ENCODE measurements around the gene DDC. TPM values are rescaled to one million over a fixed set of nuclear protein-coding genes. Genes with fewer than 3 reads are reported as not detected.

DDC gene
- total and polyA plus RNA-seq, 4 donors: 0.23 to 3.1 (median 1.6) TPM

- H3K4me1 ChIP-seq (ENCODE audit: control insufficient read depth in 5 of 5, insufficient read depth in 5 of 5, low read length in 5 of 5): peaks cover 0 to 8% (median 0%) of the 10 kb centered on the region in 5 donors
- no peak overlapping the region for H3K4me3 ChIP-seq
- H3K27ac ChIP-seq (ENCODE audit: low read depth in 1 of 2, low read length in 1 of 2): no peak overlapping the region
- ATAC-seq (ENCODE audit: insufficient read depth, low FRiP score): no peak
- H3K27me3 ChIP-seq (ENCODE audit: control insufficient read depth in 3 of 3, insufficient read depth in 3 of 3, low read length in 2 of 3): no peaks in the 10 kb centered on the region
- H3K9me3 ChIP-seq (ENCODE audit: control insufficient read depth in 4 of 4, insufficient read depth in 3 of 4, low read length in 3 of 4): no peaks in the 10 kb centered on the region
- H3K36me3 ChIP-seq (ENCODE audit: control insufficient read depth in 4 of 4, insufficient read depth in 4 of 4, low read length in 4 of 4): no peaks in the 10 kb centered on the region
- DNase-seq: peak in 2 of 3 donors; percentile 18 to 24
- 71 to 81% methylated on average over 4 of the region's 4 CpGs for WGBS, 2 donors
- TF ChIP-seq CTCF (IDR thresholded peaks at IDR 0.05; ENCODE audit: control extremely low read depth, extremely low read depth): no peak
- H3K9ac ChIP-seq (ENCODE audit: insufficient read depth in 1 of 2, low read length in 2 of 2): no peak overlapping the region
Observed at GRCh38 chr7:50431722-50432305, 133.4 kb downstream of the DDC start.

- 89 to 95% methylated on average over 2 of the region's 2 CpGs for WGBS, 2 donors
Observed at GRCh38 chr7:50431316-50431715, 133.9 kb downstream of the DDC start.

GRCh38 chr7:50428911-50429310 lies 136.3 kb downstream of the DDC start:
- Histone ChIP-seq H3K4me1 (ENCODE audit: control insufficient read depth in 5 of 5, insufficient read depth in 5 of 5, low read length in 5 of 5) (peaks cover 0 to 8% (median 0%) of the 10 kb centered on the region in 5 donors), H3K9me3 (ENCODE audit: control insufficient read depth in 4 of 4, insufficient read depth in 3 of 4, low read length in 3 of 4) (peaks cover 0 to under 1% (median 0%) of the 10 kb centered on the region in 4 donors), H3K27me3 (ENCODE audit: control insufficient read depth in 3 of 3, insufficient read depth in 3 of 3, low read length in 2 of 3) (no peaks in the 10 kb centered on the region), H3K27ac (ENCODE audit: low read depth in 1 of 2, low read length in 1 of 2) (no peak overlapping the region), H3K9ac (ENCODE audit: insufficient read depth in 1 of 2, low read length in 2 of 2) (no peak overlapping the region), H3K36me3 (ENCODE audit: control insufficient read depth in 4 of 4, insufficient read depth in 4 of 4, low read length in 4 of 4) (no peaks in the 10 kb centered on the region), H3K4me3 (no peak overlapping the region)
- WGBS, 2 donors: 73 to 81% methylated on average over 3 of the region's 3 CpGs
- DNase-seq: no peak
- ATAC-seq (ENCODE audit: insufficient read depth, low FRiP score): no peak
- TF ChIP-seq CTCF (IDR thresholded peaks at IDR 0.05; ENCODE audit: control extremely low read depth, extremely low read depth): no peak

More at GRCh38 chr7:50431316-50431715, 133.9 kb downstream of the DDC start:
- Histone ChIP-seq H3K9ac (ENCODE audit: insufficient read depth in 1 of 2, low read length in 2 of 2) (no peak overlapping the region), H3K27me3 (ENCODE audit: control insufficient read depth in 3 of 3, insufficient read depth in 3 of 3, low read length in 2 of 3) (no peaks in the 10 kb centered on the region), H3K27ac (ENCODE audit: low read depth in 1 of 2, low read length in 1 of 2) (no peak overlapping the region), H3K36me3 (ENCODE audit: control insufficient read depth in 4 of 4, insufficient read depth in 4 of 4, low read length in 4 of 4) (no peaks in the 10 kb centered on the region), H3K4me3 (no peak overlapping the region), H3K4me1 (ENCODE audit: control insufficient read depth in 5 of 5, insufficient read depth in 5 of 5, low read length in 5 of 5) (peaks cover 0 to 8% (median 0%) of the 10 kb centered on the region in 5 donors), H3K9me3 (ENCODE audit: control insufficient read depth in 4 of 4, insufficient read depth in 3 of 4, low read length in 3 of 4) (no peaks in the 10 kb centered on the region)
- no peak for ATAC-seq (ENCODE audit: insufficient read depth, low FRiP score)
- TF ChIP-seq CTCF (IDR thresholded peaks at IDR 0.05; ENCODE audit: control extremely low read depth, extremely low read depth): no peak
- DNase-seq: no peak

- DNase-seq (no peak), ATAC-seq (ENCODE audit: insufficient read depth, low FRiP score) (no peak)
- no peak overlapping the region for H3K9ac ChIP-seq (ENCODE audit: insufficient read depth in 1 of 2, low read length in 2 of 2)
- TF ChIP-seq CTCF (IDR thresholded peaks at IDR 0.05; ENCODE audit: control extremely low read depth, extremely low read depth): no peak
- H3K36me3 ChIP-seq (ENCODE audit: control insufficient read depth in 4 of 4, insufficient read depth in 4 of 4, low read length in 4 of 4): no peaks in the 10 kb centered on the region
- 88 to 97% methylated on average over 2 of the region's 2 CpGs for WGBS, 2 donors
- H3K4me3 ChIP-seq: no peak overlapping the region
- H3K27ac ChIP-seq (ENCODE audit: low read depth in 1 of 2, low read length in 1 of 2): no peak overlapping the region
- H3K27me3 ChIP-seq (ENCODE audit: control insufficient read depth in 3 of 3, insufficient read depth in 3 of 3, low read length in 2 of 3): no peaks in the 10 kb centered on the region
- H3K4me1 ChIP-seq (ENCODE audit: control insufficient read depth in 5 of 5, insufficient read depth in 5 of 5, low read length in 5 of 5): peaks cover 0 to 7% (median 0%) of the 10 kb centered on the region in 5 donors
- peaks cover 0 to 2% (median 0%) of the 10 kb centered on the region in 4 donors for H3K9me3 ChIP-seq (ENCODE audit: control insufficient read depth in 4 of 4, insufficient read depth in 3 of 4, low read length in 3 of 4)
Observed at GRCh38 chr7:50427518-50427917, 137.7 kb downstream of the DDC start.
